Measurements from ENCODE around the gene BFAR.
A peak's percentile ranks its signal among the peaks of the same experiment; 100 is the strongest.
"Not testable (repeated sequence)": the region's sequence is repeated elsewhere in the genome, so short reads cannot be mapped to it uniquely, and the experiment has no call there.

Gene BFAR

GRCh38 chr16:14632693-14633569 lies at the start of gene BFAR:
BFAR (plus strand) TSS chr16:14632951; CDS start chr16:14644347, 11,396 bp downstream.
- peak; percentile 97 for DNase-seq (ENCODE audit: low spot score)

DNA sequence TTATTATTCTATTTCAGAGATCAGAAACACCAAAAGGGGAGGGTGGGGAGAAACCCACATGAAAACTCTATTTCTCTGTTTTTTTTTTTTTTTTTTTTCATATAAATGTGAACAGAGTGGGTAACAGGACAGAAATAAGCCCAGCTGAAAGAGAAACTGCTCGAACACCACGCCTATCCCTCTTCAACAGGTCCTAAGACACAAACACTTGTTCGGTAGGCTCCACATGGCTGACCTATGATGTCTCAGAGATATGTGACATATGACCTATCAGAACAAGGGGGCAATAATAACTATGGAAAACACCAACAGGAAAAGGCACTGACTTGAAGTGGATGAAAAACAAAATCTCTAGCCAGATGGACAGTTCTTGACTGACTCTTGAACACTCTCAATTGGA lies 47.5 kb upstream of the BFAR start:
- DNase-seq (ENCODE audit: low spot score): no peak

DNA sequence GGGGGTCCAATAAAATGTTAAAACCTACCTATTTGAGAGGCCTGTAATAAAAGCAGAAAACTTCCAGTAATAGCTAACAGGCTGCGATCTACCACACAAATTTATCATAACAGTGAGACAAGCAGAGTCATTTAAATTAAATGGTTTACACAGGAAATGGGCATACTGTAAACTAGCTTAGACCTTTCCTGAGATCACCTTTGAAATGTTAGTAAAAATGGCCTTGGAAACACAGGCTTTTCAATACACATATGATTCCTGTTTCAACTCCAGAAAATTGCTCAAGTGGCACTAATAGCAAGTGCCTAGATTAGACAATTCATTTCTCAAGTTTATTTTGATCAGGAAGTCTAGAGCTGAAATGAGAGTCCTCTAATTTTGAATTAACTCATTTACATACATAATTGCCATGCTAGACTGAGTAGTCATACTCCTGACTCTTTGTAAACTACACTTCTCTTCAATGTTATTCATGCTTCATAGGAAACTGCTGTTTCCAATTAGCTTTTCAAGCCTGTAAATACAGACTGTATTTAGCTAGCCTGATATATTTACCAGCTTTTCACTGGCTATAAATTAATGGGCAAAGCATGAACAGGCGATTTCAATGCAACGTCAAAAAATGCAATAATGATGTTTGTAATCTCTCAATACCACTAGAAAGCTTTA lies 46.0 kb upstream of the BFAR start:
- no peak for DNase-seq (ENCODE audit: low spot score)

GRCh38 chr16:14600164-14600563 lies 32.6 kb upstream of the BFAR start:
- DNase-seq (ENCODE audit: low spot score): peak; percentile 32

DNA sequence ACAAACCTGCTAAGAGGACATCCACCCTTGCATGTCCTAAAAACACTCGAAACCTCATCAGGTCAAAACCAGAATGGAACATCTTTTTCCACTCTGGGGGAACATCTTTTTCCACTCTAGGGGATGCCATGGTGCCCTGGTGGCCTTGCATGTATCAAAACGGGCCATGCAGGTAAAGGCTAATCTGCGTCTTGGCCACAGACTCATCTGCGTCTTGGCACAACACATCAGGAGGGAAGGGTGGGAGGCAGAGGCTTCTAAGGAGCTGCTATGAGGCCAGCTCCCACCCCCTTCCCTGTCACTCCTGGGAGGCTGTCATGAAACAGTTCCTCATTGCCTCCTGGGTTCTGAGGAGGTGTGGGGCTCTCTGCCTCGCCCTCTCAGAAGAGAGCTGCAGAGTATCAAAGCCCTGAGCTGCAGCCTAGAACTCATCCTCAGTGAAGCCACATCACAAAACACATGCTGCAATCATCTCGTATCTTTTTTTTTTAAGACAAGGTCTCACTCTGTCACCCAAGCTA lies 30.2 kb upstream of the BFAR start:
- DNase-seq (ENCODE audit: low spot score): no peak

DNA sequence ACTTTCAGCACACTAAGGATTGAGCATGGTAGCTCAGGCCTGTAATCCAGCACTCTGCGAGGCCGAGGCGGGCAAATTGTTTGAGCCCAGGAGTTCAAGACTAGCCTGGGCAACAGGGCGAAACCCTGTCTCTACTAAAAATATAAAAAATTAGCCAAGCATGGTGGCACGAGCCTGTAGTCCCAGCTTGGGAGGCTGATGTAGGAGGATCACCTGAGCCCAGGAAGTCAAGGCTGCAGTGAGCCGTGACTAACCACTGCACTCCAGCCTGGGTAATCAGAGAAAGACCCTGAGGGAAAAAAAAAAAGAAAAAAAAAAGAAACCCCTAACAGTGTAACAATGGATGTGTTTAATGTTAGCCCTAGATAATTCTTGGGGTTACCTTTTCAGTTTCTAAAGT lies 26.6 kb upstream of the BFAR start:
- no peak for DNase-seq (ENCODE audit: low spot score)

- DNase-seq (ENCODE audit: low spot score): no peak
These were observed 24.6 kb upstream of the BFAR start for GRCh38 chr16:14608111-14608566.

DNA sequence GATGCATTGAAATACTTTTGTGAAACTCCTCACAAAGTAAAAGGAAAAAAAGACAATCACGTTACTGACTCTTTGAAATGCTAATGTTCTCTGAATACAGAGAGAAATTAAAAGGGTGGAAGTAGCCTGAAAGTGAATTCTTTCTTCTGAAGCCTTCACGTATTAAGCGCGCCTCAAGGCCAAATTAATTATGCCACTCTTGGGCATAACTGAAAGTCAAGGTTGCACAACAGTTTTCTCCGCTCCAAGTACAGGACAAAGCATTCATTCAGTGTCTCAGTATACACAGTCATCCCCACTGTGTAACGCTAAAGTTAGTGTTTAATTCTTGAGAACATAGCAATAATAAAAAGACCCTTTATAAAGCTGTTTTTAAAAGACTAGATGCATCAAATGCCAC lies 24.1 kb upstream of the BFAR start:
- DNase-seq (ENCODE audit: low spot score): no peak

- DNase-seq (ENCODE audit: low spot score): no peak
These were observed 23.0 kb upstream of the BFAR start for GRCh38 chr16:14609716-14610115.

DNA sequence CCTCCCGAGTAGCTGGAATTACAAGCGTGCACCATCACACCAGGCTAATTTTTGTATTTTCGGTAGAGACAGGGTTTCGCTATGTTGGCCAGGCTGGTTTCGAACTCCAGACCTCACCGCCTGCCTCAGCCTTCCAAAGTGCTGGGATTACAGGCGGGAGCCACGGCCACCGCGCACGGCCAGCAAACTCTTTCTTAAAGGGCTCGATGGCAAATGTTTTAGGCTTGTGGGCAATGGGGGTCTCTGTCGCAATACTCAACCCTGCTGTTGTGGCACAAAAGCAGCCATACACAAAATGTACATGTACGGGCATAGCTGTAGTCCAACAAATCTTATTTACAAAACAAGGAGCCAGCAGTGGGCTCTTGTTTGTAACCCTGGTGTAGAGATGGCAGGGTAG lies 21.1 kb upstream of the BFAR start:
- no peak for DNase-seq (ENCODE audit: low spot score)

GRCh38 chr16:14613991-14614390 lies 18.8 kb upstream of the BFAR start:
- no peak for DNase-seq (ENCODE audit: low spot score)

DNA sequence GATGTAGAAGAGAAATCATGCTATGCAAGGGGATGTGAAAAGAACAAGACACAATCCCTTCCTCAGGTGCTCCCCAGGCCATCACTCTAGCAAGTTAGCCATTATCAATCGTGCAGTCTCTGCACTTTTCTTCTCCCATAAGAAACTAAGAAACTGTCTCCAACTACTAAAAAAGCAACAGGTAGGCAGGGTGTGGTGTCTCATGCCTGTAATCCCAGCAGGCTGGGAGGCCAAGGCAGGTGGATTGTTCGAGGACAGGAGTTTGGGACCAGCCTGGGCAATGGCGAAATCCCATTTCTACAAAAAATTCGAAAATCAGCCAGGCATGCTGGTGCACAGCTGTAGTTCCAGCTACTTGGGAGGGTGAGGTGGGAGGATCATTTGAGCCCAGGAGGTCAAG lies 16.5 kb upstream of the BFAR start:
- DNase-seq (ENCODE audit: low spot score): no peak

DNA sequence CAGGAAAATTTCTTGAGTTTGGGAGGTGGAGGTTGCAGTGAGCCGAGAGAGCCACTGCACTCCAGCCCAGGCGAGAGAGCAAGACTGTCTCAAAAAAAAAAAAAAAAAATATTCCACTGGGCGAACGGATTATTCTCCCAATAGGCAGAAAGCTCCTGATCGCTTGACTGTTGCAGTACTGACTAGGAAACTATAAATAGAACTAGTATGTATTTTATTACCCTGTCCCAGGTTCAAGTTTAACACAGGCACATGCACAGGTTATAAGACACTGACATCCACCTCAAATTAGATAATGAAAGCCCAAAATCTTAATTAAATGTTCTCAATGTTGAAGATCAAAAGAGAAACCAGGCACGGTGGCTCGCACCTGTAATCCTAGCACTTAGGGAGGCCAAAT lies 14.2 kb upstream of the BFAR start:
- DNase-seq (ENCODE audit: low spot score): no peak

DNA sequence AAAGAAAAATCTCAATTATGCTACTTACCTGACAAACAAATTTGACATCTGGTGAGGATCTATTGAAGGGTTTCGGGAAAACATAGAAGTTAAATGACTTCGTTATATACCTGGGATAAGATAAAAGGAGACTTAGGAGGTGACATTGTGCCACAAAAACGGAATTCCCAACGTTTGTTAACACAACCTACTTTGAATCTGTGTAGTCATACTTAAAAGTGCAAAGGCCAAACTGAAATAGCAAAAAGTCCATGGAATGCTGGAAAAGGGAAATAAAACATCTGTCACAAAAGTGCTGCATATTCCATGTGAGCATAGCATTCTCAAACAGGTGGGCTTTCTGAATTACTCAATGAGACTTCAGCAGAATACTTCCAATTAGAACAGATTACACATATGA lies 5.7 kb upstream of the BFAR start:
- no peak for DNase-seq (ENCODE audit: low spot score)

GRCh38 chr16:14628806-14629611 lies 3.7 kb upstream of the BFAR start:
- no peak for DNase-seq (ENCODE audit: low spot score)

GRCh38 chr16:14629612-14629918 lies 3.2 kb upstream of the BFAR start:
- peak; percentile 17 for DNase-seq (ENCODE audit: low spot score)

DNA sequence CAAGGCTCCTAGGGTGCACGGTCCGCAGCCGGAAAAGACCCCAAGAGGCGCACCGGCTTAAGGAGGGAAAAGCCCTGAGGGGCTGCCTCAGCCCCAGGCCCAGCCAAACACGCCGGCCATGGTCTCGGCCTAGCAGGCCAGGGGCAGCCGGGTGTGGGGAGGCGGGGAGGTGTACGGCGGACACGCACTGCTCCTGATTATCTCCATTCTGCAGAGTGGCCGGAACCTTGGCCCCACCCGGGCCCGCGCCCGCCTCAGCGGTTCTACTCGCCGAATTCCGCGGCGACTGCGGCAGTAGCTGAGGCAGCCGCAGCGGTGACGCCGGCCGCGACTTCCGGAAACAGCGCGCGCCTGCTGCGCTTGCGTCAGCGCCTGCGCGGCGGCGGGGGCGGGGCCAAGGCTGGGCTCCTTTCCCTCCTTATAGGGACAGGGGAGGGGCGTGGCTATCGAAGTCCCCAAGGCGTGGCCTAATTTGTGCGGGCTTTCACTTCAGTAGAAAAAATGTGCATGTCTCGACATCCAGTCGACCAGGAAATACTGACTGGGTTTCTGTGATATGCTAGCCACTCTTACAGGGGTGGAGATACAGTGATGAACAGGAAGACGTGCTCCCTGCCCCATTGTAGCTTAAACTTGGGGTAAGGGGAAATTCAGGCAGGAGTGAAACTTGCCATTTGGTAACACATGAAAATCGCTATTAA lies 2.7 kb upstream of the BFAR start, which contains the start of gene PARN:
TSS of gene PARN (minus strand) at position 342 of the 701 bp plus-strand sequence. CDS start at position 207, 135 bp downstream.
- DNase-seq (ENCODE audit: low spot score): peak; percentile 99

GRCh38 chr16:14630620-14631330 lies 2.0 kb upstream of the BFAR start:
- not testable (repeated sequence) for DNase-seq (ENCODE audit: low spot score)

DNA sequence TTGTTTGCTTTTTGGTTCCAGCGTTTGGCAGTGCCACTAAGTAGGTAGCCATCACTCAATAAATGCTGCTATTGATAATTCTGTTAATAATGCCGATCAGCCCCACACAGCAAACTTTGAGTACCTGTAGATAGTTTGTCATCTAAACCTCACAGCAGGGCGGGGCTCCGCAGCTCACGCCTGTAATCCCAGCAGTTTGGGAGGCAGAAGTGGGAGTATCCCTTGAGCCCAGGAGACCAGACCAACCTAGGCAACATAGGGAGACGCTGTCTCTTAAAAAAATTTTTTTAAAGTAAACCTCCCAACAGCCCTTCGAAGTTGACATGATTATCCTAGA lies 1.6 kb downstream of the BFAR start:
- DNase-seq (ENCODE audit: low spot score): no peak

DNA sequence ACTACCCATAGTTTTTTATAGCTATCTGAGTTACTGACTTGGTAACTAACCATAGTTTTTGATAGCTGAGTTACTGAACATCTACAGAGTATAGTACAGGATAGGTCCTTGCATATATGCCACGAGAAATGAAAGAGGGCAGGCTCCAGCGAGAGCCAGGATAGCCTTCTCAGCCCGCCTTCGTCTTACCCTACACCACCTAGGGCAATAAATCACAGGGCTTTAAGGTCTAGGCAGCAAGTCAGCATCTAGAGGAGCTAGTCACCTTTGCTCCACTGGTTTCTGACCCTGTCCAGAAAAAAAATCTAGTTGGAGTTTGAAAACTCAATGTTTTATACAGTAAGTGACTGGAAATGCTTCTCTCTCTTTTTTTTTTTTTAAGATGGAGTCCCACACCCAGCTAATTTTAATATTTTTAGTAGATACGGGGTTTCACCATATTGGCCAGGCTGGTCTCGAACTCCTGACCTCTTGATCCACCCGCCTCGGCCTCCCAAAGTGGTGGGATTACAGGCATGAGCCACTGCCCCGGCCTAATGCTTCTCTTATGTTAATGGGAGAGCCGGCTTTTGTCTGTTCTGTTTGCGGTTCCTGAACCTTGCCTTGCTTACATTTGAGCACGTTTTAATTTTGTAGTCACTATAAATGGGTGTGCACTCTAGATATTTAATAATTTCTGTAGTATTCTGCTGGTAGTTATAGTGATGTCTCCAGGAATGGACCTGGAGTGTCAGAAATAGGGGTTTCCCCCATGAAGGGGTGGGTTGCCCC lies 2.8 kb downstream of the BFAR start:
- DNase-seq (ENCODE audit: low spot score): no peak
